Esophagus squamous epithelium (tissue), 5 donors: Measurements from ENCODE around the gene EIF3K. TPM values are rescaled to one million over a fixed set of nuclear protein-coding genes. Genes with fewer than 3 reads are reported as not detected.

Experiments
- DNase-seq: peaks from one replicate; lab custom pipeline; 2025; lab: John Stamatoyannopoulos, UW
- H3K27ac ChIP-seq, 4 donors: fragments of 200-600 bp; sonication (generic); one replicate each; pipeline ENCODE4 v1.5.1; 2016 to 2019; ENCODE audit warnings: mild to moderate bottlenecking in 1 of 4
- H3K27me3 ChIP-seq, 4 donors: fragments of 200-600 bp; sonication (generic); 1 replicate in 3 of 4; 2 replicates in 1 of 4; pipeline versions ENCODE4 v1.5.1 to v1.6.0; 2017 to 2021; ENCODE audit warnings: antibody characterized with exemption in 1 of 4
- H3K36me3 ChIP-seq, 3 donors: fragments of 200-600 bp; sonication (generic); one replicate each; pipeline ENCODE4 v1.5.1; 2016 to 2019
- H3K4me1 ChIP-seq, 3 donors: fragments of 200-600 bp; sonication (generic); one replicate each; pipeline ENCODE4 v1.5.1; 2017 to 2019
- H3K4me3 ChIP-seq, 4 donors: fragments of 200-600 bp; sonication (generic); 1 replicate in 3 of 4; 2 replicates in 1 of 4; pipeline ENCODE4 v1.5.1; 2016 to 2019; ENCODE audit warnings: mild to moderate bottlenecking in 2 of 4, moderate library complexity in 1 of 4
- H3K9me3 ChIP-seq, 3 donors: fragments of 200-600 bp; sonication (generic); one replicate each; pipeline ENCODE4 v1.5.1; 2016 to 2019
- CTCF ChIP-seq, 6 experiments: fragments of 450-650 bp in 4 of 6; fragments of 200-600 bp in 2 of 6; sonication (generic) in 2 of 6; IDR thresholded peaks; one replicate each; pipeline ENCODE4 v1.5.1; 2016 to 2019; ENCODE audit warnings: antibody characterized with exemption in 6 of 6, mild to moderate bottlenecking in 4 of 6, moderate library complexity in 4 of 6
- POLR2A ChIP-seq, 4 donors: fragments of 450-650 bp; IDR thresholded peaks; one replicate each; pipeline ENCODE4 v1.6.1; 2017; ENCODE audit warnings: antibody characterized with exemption in 4 of 4, mild to moderate bottlenecking in 4 of 4, moderate library complexity in 3 of 4
- WGBS, 2 donors: methylation state at CpG; one replicate each; pipeline ENCODE4 v1.1.5; 2018; 5-methylcytosine and 5-hydroxymethylcytosine counted together
- intact Hi-C: fragments of 100-400 bp; cut with DNase I; formaldehyde crosslinking; loops from one replicate; pipeline ENCODE4 v1.15.0; 2022
- total RNA-seq, 4 donors: library from RNA; depleted of rRNA; stranded (reverse); fragments of >200 nt; gene quantifications; one replicate each; pipeline ENCODE4 v1.1.0, GENCODE V29; 2016
- donor health status: DM: yes; HTN: yes; CAD: no.

EIF3K gene
- total RNA-seq, 4 donors from 2014 or later: 437 to 578 (median 516) TPM

- intact Hi-C loops: no loop called here
- no peak for DNase-seq
- WGBS, 2 donors: 75 to 83% methylated on average over 7 of the region's 7 CpGs
- Histone ChIP-seq H3K4me1 (peaks cover 51 to 100% (median 84%) of the 10 kb centered on the region in 3 donors), H3K27me3 (no peaks in the 10 kb centered on the region), H3K4me3 (no peak overlapping the region), H3K9me3 (no peaks in the 10 kb centered on the region), H3K36me3 (peaks cover 0 to 30% (median 0%) of the 10 kb centered on the region in 3 donors), H3K27ac (peak overlapping the region; percentile 20 to 99 (median 94))
- no peak for TF ChIP-seq CTCF (IDR thresholded peaks at IDR 0.05)
- TF ChIP-seq POLR2A (IDR thresholded peaks at IDR 0.05): no peak
Measured at GRCh38 chr19:38678891-38679494, 60.0 kb downstream of the EIF3K start.

- peaks cover 55 to 100% (median 84%) of the 10 kb centered on the region in 3 donors for H3K4me1 ChIP-seq
- 45 to 50% methylated on average over 4 of the region's 4 CpGs for WGBS, 2 donors
- intact Hi-C loops: no loop called here
- H3K4me3 ChIP-seq: no peak overlapping the region
- peaks cover 0 to 30% (median 0%) of the 10 kb centered on the region in 3 donors for H3K36me3 ChIP-seq
- no peaks in the 10 kb centered on the region for H3K9me3 ChIP-seq
- H3K27me3 ChIP-seq: no peaks in the 10 kb centered on the region
- H3K27ac ChIP-seq: peak overlapping the region; percentile 18 to 99 (median 94)
- no peak for DNase-seq
- TF ChIP-seq CTCF (IDR thresholded peaks at IDR 0.05) (no peak), POLR2A (IDR thresholded peaks at IDR 0.05) (no peak)
Measured at GRCh38 chr19:38679839-38680238, 60.9 kb downstream of the EIF3K start.

- TF ChIP-seq POLR2A (IDR thresholded peaks at IDR 0.05): no peak
- TF ChIP-seq CTCF (IDR thresholded peaks at IDR 0.05): no peak
- intact Hi-C loops: no loop called here
- Histone ChIP-seq H3K9me3 (no peaks in the 10 kb centered on the region), H3K4me1 (peaks cover 55 to 100% (median 86%) of the 10 kb centered on the region in 3 donors), H3K27ac (peak overlapping the region; percentile 95 to 99 (median 98)), H3K36me3 (peaks cover 0 to 23% (median 0%) of the 10 kb centered on the region in 3 donors), H3K4me3 (no peak overlapping the region), H3K27me3 (no peaks in the 10 kb centered on the region)
- WGBS, 2 donors: 92 to 96% methylated on average over 5 to 10 of the region's 11 CpGs
- no peak for DNase-seq
Measured at GRCh38 chr19:38682195-38682867, 63.3 kb downstream of the EIF3K start.

- Histone ChIP-seq H3K27me3 (no peaks in the 10 kb centered on the region), H3K4me1 (peaks cover 51 to 100% (median 86%) of the 10 kb centered on the region in 3 donors), H3K36me3 (peaks cover 0 to 17% (median 0%) of the 10 kb centered on the region in 3 donors), H3K4me3 (peak overlapping the region in 1 of 4 donors; percentile 12), H3K9me3 (no peaks in the 10 kb centered on the region), H3K27ac (peak overlapping the region; percentile 95 to 99 (median 98))
- DNase-seq: no peak
- intact Hi-C loops: no loop called here
- WGBS, 2 donors: 69 to 74% methylated on average over 5 to 7 of the region's 7 CpGs
- no peak for TF ChIP-seq POLR2A (IDR thresholded peaks at IDR 0.05)
- TF ChIP-seq CTCF (IDR thresholded peaks at IDR 0.05): no peak
Measured at GRCh38 chr19:38682872-38683392, 63.9 kb downstream of the EIF3K start.
